K562 (cell line): ENCODE data around the gene CTF1. TPM values are rescaled to one million over a fixed set of nuclear protein-coding genes. Genes with fewer than 3 reads are reported as not detected.

ENCODE experiments used
- ATF3 ChIP-seq, 2 experiments: fragments of 450-650 bp in 1 of 2; sonication (generic) in 1 of 2; formaldehyde crosslinking in 1 of 2; IDR thresholded peaks in 1 of 2; conservative IDR thresholded peaks in 1 of 2; 2 replicates each; pipeline versions ENCODE4 v1.6.1 to v1.8.1; 2016 to 2023; ENCODE audit warnings: mild to moderate bottlenecking in 2 of 2, moderate library complexity in 2 of 2, inconsistent platforms in 1 of 2, missing genetic modification reagents in 1 of 2
- CBFA2T2 ChIP-seq: fragments of 450-650 bp; conservative IDR thresholded peaks from 2 replicates; pipeline ENCODE4 v1.6.1; 2017; ENCODE audit warnings: mild to moderate bottlenecking
- CREBBP ChIP-seq: IDR thresholded peaks from one replicate; pipeline ENCODE4 v1.6.1; 2012; ENCODE audit warnings: low read depth, mild to moderate bottlenecking, control low read depth, inconsistent platforms, low read length
- DLX4 ChIP-seq: fragments of 250-450 bp; sonication (Bioruptor Pico); IDR thresholded peaks from 2 replicates; pipeline ENCODE4 v1.6.1; 2021; ENCODE audit warnings: mild to moderate bottlenecking
- FOXO4 ChIP-seq: fragments of 450-650 bp; formaldehyde crosslinking; IDR thresholded peaks from 2 replicates; pipeline ENCODE4 v1.4.0; 2020; ENCODE audit warnings: mild to moderate bottlenecking, moderate library complexity
- IRF1 ChIP-seq: sonication (generic); formaldehyde crosslinking; IDR thresholded peaks from 2 replicates; pipeline ENCODE4 v1.8.0; 2022; ENCODE audit warnings: missing genetic modification reagents, mild to moderate bottlenecking, borderline replicate concordance
- NRF1 ChIP-seq, 2 experiments: fragments of 450-650 bp; IDR thresholded peaks in 1 of 2; conservative IDR thresholded peaks in 1 of 2; 2 replicates each; pipeline ENCODE4 v1.6.1; 2014; ENCODE audit warnings: mild to moderate bottlenecking in 2 of 2
- RBM14 ChIP-seq: fragments of 200-400 bp; formaldehyde crosslinking; IDR thresholded peaks from 2 replicates; pipeline ENCODE4 v1.6.1; 2018; ENCODE audit warnings: low read depth, mild to moderate bottlenecking, low read length, moderate library complexity, borderline replicate concordance; ENCODE audit not compliant: insufficient read depth
- SUPT5H ChIP-seq: fragments of 450-650 bp; IDR thresholded peaks from 2 replicates; pipeline ENCODE4 v1.6.1; 2016
- TCFL5 ChIP-seq: fragments of 250-450 bp; sonication (Bioruptor Pico); conservative IDR thresholded peaks from 2 replicates; pipeline ENCODE4 v1.6.1; 2021; ENCODE audit warnings: mild to moderate bottlenecking, moderate library complexity, matching md5 sums
- U2AF2 ChIP-seq: fragments of 200-400 bp; formaldehyde crosslinking; optimal IDR thresholded peaks from 2 replicates; pipeline ENCODE3; 2017; ENCODE audit warnings: low read depth, mild to moderate bottlenecking, low read length
- USF1 ChIP-seq: sonication (generic); formaldehyde crosslinking; IDR thresholded peaks from 2 replicates; pipeline ENCODE4 v1.9.0; 2022; ENCODE audit warnings: mild to moderate bottlenecking, missing genetic modification reagents
- WHSC1 ChIP-seq: IDR thresholded peaks from one replicate; pipeline ENCODE4 v1.6.1; 2012; ENCODE audit warnings: low read length, control low read depth, inconsistent platforms
- YBX1 ChIP-seq: fragments of 450-650 bp; IDR thresholded peaks from 2 replicates; pipeline ENCODE4 v1.7.1; 2016; ENCODE audit warnings: mild to moderate bottlenecking
- ZNF197 ChIP-seq: fragments of 200-800 bp; sonication (Bioruptor generic); IDR thresholded peaks from 2 replicates; pipeline ENCODE4 v1.6.1; 2016; ENCODE audit warnings: low read depth, missing genetic modification characterization, missing compliant biosample characterization
- ZNF592 ChIP-seq: fragments of 450-650 bp; IDR thresholded peaks from 2 replicates; pipeline ENCODE4 v1.6.1; 2017; ENCODE audit warnings: antibody characterized with exemption, mild to moderate bottlenecking
- ZSCAN32 ChIP-seq: fragments of 450-650 bp; formaldehyde crosslinking; IDR thresholded peaks from 2 replicates; pipeline ENCODE4 v1.4.0; 2020; ENCODE audit warnings: mild to moderate bottlenecking, moderate library complexity
- polyA plus RNA-seq, 8 experiments: library from polyadenylated mRNA; depleted of rRNA in 4 of 8; stranded (reverse) in 5 of 8; unstranded in 3 of 8; fragments of >200 nt; fragmentation: Nextera tagmentation in 2 of 8; fragmentation: Illumina TruSeq in 1 of 8; extraction: Ambion mirVana in 2 of 8; extraction: Trizol in 1 of 8; gene quantifications; 2 replicates each; pipeline versions ENCODE4 v1.2.1 to v1.2.3, GENCODE V29; 2011 to 2014; ENCODE audit warnings: inconsistent platforms in 1 of 8, missing spikeins in 1 of 8
- total RNA-seq, 7 experiments: library from RNA; depleted of rRNA in 6 of 7; stranded (reverse); fragments of >200 nt in 6 of 7; fragmentation: Illumina TruSeq in 2 of 7; extraction: Trizol in 2 of 7; gene quantifications; 2 replicates each; pipeline versions ENCODE4 v1.2.1 to v1.2.3, GENCODE V29; 2011 to 2021; ENCODE audit warnings: low replicate concordance in 1 of 7

CTF1 gene
- total and polyA plus RNA-seq, 9 of the 15 experiments (the other 6 are each of a cell fraction or from before 2014, with no cell fraction given) = 0.24 to 2.5 (median 0.44) TPM

- TF ChIP-seq ATF3 (IDR thresholded peaks at IDR 0.05) (peak; percentile 52), ATF3 (CRISPR knock-in tag; conservative IDR thresholded peaks at IDR 0.05) (no peak), CREBBP (no peak), NRF1 (conservative IDR thresholded peaks at IDR 0.05 in 1 of 2, IDR thresholded peaks at IDR 0.05 in 1 of 2) (0 out of 4 replicates have a peak, but pooled peaks of 1 of the 2 experiments have one; percentile 29), RBM14 (no peak), U2AF2 (no peak), USF1 (CRISPR knock-in tag) (0 out of 2 replicates have a peak, but pooled peaks have one; percentile 40), YBX1 (no peak), SUPT5H (no peak; the same call in 1 of the 2 replicates), CBFA2T2 (no peak), IRF1 (peak; percentile 18; the same call in 1 of the 2 replicates), ZNF592 (peak; percentile 59), WHSC1 (no peak), ZNF197 (CRISPR knock-in tag) (0 out of 2 replicates have a peak, but pooled peaks have one; percentile 34), ZSCAN32 (no peak), DLX4 (CRISPR knock-in tag) (no peak), FOXO4 (CRISPR knock-in tag) (no peak), TCFL5 (CRISPR knock-in tag) (no peak)
Observed at GRCh38 chr16:30894540-30895368, 1.7 kb upstream of the CTF1 start (continued).
